Skeletal muscle cell (primary cell): ENCODE results near the gene ISG20L2.

Source experiments
- DNase-seq: peaks from one replicate; pipeline ENCODE4 v3.0.0-alpha.2; 2010; ENCODE audit warnings: low read depth
- H3K4me3 ChIP-seq: 2 replicates; pipeline ENCODE4 v1.5.1; 2011; ENCODE audit warnings: low read depth, mild to moderate bottlenecking, control low read depth, low read length, moderate library complexity

The ISG20L2 gene

DNA sequence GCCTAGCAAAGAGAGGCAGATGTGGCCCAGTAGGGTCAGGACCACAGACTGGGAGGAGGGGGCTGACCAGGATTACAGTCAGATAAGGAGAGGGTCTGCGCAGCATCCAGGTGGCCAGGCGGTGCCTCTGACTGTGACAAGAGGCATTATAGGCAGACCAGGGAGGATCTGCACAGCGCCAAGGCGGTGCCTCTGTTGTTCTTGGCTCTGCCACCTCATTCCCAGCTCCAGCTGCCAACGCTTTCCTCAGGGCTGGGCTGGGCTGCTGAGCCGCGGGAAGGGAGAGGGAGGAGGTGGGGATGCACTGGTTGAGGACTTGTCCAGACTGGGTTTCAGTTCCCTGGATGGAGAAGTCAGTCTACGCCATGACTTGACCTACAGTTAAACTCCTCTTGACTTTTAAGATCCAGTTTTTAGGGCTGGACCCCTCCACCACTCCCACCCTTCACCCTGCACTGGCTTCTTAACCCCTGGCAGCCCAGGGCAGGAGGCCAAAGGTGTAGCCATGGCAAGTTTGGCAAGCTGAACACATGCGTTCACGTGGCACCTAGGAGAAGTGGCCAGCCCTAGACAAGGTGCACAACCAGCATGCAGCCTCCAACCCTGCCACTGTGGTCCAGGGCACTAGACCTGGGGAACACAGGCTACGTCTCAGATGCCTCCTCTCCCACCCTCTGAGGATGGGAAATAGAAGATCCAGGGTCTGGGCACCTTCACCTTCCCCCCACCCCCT lies 18.6 kb downstream of the ISG20L2 start:
- DNase-seq = no peak
- H3K4me3 ChIP-seq = no peak overlapping the region

DNA sequence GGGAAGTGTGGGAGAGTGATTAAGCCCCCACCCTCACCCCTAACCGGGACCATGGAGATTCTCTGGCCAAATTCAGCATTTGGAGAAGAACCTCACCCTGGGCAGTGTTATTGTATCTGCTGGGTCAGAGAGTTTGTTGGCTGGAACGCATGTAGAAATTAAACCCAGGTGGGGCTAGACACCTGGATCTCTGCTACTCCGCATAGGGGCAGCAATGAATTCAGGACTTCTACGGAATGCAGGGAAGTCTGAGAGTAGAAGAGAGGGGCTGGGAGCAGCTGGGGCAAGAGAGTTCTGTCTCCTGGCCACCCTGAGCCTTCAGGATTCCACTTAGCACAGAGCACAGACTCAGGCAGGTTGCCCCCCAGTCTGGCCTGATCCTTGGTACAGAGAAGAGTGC lies 19.5 kb downstream of the ISG20L2 start:
- DNase-seq = no peak

DNA sequence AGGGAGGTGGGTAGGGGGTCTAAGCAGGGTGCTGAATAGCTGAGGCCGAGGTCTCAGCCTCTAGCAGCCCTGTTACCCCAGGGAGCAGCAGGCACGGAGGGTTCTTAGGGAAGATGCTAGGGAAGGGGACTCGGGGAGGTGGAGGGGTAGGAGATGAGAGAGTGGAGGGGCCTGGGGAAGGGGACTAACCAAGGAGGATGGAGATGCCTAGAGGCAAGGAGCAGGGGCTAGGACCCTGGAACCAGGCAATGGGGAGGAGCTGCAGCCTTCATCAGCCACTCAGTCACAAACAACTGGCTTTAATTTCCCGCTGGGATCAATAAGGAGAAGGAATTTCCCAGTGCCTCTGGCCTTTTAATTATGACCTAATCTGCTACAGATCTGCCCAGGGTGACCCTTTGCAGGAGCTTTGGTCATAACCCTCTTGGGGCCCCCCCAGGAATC lies 20.3 kb downstream of the ISG20L2 start:
- no peak overlapping the region for H3K4me3 ChIP-seq
- DNase-seq = no peak

More for the DNA sequence above, 19.5 kb downstream of the ISG20L2 start:
- no peak overlapping the region for H3K4me3 ChIP-seq

DNA sequence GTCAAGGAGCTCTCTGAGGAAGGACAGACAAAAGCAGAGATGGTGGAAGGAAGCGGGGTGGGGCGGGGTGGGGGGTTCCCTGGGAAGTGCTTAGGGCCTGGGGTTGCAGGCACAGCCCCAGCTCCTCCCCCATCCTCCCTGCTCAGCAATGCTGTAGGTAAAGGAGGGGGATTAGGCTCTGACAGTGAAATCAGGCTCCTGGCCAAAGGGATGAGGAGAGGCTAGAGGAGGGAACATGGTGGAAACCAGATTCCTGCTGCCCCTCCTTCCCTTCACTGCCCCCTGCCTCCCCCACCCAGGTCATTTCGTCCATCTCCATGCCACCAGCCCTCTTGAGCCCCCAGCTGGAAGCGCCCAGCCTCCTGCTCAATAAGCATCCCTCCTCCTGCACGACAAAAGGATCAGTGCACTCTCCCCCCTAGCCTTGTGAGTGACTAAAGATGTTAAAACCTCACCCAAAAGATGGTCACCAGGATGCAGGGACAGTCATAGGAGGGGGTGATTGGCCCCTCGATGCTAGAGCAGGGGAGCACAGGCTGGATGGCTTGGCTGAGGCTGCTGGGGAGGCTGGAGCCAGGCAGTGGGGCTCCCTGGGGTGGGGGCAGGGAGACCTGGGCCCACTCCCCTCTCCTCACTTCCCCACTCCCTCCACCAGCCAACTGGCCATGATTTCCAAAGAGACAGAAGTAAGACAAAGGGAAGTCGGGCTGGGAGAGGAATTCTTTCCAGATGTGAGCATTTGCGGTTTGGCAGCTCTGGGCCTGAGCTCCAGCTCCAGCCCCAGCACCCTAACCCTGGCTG lies 20.9 kb downstream of the ISG20L2 start:
- H3K4me3 ChIP-seq = no peak overlapping the region
- DNase-seq = no peak

DNA sequence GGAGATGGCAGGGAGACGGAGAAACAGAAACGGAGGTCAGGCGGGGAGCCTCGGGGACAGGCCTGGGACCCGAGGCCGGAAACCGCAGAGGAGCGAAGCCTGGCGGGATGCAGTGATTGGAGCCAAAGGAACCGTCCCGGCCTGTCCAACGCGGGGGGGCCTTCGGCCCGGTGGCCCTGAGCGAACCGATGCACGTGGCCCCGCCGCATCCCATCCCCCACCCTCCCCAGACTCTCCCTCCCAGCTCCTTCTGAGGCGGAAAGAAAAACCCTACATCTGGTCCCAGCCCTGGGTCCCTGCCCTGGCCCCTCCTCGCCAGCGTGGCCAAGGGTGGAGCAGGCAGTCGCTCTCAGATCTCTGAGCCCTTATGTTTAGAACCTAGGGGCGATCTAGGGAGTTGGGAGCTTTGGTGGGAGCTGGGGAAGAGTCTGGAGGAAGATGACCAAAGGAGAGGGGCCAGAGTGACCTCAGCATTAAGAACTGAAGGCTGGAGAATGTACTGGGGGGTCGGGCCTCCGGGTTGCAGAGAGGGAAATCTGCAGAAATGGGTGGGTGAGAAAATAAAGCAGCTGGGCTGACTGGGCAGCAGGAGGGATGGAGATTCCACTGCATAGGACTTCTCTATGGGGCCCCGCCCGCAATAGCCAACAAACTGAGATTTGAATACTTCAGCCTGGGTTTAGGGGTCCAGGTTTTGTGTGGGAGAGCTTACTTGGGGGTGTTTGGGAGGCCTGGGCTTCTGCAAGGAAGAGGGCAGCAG lies 21.7 kb downstream of the ISG20L2 start:
- peak overlapping the region; percentile 52 for H3K4me3 ChIP-seq

DNA sequence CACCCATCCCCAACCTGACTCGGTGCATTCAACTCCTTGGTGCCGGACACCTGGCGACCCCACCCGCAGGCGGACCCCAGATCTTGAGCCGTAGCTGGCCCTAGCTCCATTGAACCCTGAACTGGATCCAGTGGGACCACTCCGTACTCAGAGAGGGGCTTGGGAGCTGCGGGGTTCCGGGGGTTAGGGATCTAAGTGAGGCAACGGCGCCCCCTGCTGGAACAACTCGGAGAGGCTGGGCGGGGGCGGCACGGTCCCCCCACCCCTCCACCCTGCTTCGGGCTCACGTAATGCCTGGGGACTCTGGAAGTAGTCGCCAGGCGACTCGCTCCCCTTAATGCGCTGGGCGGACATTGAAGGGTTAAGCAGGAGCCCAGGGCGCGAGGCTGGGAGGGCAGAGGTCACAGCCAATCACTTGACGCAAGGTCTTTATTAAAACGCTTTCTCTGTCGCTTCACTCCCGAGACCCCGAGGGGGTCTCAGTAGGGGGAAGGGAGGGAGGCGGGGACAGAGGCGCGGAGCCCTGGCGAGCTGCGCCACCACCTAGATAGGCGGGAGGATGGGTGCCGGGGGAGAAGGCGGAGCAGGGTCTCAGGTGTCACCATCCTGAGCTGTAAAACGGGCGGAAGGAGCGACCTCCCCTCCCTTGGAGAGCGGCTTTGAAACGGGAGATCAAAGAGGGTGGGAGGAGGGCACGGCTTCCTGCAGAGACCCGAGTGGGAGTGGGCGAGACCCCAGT lies 22.5 kb downstream of the ISG20L2 start:
- no peak for DNase-seq
- peak overlapping the region; percentile 52 for H3K4me3 ChIP-seq

More for the DNA sequence above, 21.7 kb downstream of the ISG20L2 start:
- DNase-seq = no peak

DNA sequence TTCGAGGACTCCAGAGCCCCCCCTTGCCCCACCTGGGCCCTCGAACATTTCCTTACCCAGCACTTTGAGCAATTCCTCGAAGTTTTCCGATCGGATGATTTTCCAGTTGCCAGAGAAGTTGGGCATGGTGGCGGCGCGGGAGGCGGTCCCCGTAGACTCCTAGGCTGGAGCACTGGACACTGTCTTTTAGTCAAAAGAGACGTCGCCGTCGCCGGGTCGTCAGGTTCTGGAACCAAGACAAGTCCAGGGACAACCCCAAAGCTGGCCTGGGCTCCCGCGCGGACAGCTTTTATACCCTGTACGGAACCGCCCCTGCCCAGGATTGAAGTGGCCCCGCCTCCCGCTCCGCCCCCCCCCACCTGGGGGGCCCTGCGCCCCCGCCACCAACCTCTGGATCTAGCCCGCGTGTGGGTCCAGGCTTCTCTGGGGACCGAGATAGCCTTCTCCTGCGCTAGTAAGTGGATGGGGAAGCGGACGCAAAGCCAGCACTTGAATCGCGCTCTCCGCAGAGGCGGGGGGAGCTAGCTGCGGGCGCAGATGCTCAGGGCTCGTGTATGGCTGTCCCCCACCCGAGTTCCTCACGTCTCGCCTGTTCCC lies 23.1 kb downstream of the ISG20L2 start, which contains the start of gene CRABP2:
TSS of gene CRABP2 (minus strand) at position 263 of the 597 bp plus-strand sequence. CDS start at position 126, 137 bp downstream.
- DNase-seq = no peak
- peak within 1 kb of the TSS; percentile 52 for H3K4me3 ChIP-seq

DNA sequence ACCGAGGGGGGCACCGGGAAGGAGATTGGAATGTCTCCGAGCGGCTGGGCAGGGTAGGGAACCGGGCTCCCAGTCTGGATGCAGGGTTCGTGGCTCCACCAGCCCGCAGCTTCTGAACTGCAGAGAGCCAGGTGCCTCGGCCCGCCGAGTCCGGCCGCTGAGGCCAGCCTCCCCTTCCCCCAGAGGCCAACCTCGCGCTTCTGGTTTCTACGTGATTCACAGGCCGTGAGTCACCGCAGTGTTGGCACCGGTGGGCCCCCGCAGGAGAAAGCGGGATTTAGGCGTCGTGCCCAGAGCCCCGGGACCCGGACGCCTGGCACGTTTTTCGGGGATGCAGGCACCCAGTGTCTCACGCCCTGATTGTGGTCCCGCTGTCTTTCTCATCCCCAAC lies 23.6 kb downstream of the ISG20L2 start:
- DNase-seq = no peak
- H3K4me3 ChIP-seq = peak overlapping the region; percentile 52

DNA sequence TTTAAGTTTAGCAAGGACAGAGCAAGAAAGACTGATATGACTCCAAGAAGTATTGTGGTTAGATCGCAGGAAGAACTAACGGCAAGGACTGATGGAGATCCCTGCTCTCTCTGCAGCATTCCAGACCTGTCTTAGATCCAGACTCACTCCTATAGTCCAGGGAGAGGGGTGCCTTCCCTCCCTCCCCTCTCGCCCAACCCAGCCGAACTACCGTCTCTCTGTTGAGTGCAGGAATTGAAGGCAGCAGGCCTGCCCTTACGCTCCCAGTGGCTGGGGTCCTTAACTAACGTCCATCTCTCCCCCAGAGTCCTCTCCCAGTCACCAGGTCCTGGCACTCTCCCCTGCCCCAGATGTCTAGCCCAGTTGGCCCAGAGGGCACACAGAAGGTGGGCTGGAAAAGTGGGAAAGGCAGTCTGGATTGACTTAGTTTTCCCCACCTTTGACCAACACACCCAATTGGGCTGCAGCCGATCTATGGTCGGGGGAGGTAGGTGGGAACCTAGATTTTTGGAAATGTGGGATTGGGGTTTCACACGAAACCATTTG lies 24.3 kb downstream of the ISG20L2 start:
- no peak for DNase-seq
- peak overlapping the region; percentile 52 for H3K4me3 ChIP-seq

DNA sequence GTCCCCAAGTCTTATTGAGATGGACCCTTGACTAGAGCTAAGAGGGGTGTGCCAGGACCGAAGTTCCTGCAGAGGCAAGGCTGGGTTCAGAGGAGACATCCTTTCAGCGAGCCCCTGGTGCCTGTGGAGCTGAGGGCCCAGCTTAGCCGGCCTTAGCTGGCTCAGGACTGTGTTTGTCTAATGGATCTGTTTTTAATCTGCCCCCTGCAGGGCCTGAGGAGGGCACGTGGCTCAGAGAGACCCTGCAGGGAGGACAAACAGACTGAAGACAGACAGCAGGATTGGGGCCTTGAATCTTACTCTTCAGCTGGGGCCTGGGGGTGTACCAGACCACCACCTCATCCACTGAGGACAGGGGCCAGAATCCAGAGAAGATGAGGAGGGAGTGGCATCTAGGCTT lies 24.8 kb downstream of the ISG20L2 start:
- H3K4me3 ChIP-seq = peak overlapping the region; percentile 52
- no peak for DNase-seq

DNA sequence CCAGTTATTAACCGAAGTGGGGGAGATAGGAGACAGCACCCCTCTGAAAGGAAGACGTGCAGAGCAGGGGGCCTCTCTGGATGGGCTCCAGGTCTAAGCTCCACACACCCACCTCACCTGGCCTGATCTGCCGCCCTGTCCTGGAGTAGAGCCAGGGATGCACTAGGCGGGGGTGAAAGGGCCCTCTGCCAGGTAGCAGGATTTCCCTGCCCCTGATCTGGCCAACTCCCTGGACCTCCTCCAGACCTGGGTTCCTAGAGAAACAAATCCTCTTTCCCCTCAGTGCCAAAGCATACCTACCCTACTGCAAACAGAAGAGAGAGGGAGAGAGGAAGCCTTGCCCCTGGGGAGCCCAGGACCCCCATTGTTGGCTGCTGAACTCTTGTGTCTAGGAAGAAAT lies 25.2 kb downstream of the ISG20L2 start:
- no peak for DNase-seq
- peak overlapping the region; percentile 52 for H3K4me3 ChIP-seq

DNA sequence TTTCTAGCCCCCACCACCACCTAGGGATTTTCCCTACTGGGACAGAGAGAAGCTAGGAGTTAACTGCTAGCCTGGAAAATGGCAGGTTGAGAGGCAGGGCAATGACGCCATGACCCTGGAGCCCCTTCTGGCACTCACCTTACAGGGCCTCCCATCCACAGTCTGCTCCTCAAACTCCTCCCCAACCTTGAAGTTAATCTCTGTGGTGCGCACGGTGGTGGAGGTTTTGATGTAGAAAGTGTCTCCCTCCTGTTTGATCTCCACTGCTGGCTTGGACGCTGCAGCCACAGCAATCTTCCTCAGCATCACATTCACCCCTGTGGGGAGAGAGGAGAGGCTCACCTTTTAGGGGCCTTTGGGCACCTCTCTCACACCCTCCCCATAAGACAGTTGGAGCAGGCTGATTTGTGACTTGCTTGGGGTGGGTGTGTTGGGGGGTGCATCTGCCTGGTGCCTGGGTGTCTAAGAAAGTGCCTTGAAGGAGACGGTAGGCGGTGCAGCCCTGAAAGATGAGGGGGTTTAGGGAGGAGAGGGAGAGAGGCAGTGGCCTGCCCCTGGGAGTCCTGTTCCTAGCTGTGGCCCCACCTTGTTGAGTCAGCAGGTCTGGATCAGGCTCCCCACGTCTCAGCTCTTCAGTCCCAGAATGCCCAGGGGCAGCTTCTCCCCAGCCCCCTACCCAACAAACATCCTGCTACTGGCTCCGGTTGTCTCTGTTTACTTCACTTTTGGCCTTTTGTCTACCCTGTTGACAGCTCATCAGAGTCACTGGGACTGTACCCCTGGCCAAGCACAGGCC lies 27.6 kb downstream of the ISG20L2 start:
- H3K4me3 ChIP-seq = no peak overlapping the region
- no peak for DNase-seq

DNA sequence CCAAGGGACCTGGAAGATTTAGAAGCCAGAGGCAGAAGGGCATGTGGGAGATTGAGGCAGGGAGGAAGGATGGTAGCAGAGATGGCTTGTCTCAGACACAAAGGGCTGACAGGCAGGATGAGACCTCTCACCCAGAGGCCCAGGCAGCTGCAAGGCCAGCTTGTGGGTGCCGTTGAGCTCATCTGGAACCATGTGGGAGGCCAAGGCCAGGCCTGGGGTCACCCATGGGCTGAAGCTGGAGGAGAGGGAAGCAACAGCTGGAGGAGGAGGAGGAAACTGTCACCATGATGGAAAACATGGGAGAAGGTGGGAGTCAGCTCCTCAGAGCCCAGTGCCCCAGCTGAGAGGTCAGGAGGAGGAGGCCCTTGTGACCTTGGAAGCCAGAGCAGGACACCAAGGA lies 29.6 kb downstream of the ISG20L2 start:
- DNase-seq = no peak
- no peak overlapping the region for H3K4me3 ChIP-seq

DNA sequence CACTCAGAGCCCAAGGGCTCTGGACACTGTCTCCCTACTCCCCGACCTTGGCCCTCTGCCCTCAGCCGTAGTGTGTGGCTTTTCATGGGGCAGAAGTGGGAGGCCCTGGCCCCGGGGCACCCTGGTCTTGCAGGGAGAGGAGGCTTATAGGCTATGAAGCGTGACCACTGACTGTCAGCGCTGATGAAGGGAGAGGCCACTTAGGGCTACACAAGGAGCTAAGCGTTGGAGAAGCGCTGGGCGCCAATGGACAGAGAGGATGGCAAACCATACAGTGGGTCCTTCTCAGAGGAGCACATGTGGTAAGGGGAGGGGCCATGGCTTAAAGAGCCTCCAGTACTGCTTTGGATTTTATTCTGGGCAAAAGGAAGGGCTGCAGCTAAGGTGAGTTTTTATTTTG lies 31.1 kb downstream of the ISG20L2 start:
- no peak for DNase-seq
- H3K4me3 ChIP-seq = no peak overlapping the region

DNA sequence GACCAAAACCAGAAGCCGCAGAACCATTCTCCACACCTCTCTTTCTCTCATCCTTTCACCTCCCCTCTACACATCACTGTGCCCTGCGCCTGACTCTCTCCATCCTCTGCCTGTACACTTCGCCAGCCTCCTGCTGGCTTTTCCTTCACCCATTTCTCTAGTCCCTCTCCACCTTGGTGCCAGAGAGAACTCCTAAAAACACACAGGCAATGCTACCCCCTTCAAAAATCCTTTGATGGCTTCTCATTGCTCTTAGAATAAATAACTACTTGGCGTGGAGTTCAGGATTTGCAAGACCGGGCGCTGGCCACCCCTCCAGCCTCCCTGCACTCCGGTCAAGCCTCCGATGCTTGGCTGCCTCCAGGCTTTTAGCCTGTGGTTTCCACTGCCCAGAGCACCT lies 31.8 kb downstream of the ISG20L2 start:
- DNase-seq = no peak
- H3K4me3 ChIP-seq = no peak overlapping the region

DNA sequence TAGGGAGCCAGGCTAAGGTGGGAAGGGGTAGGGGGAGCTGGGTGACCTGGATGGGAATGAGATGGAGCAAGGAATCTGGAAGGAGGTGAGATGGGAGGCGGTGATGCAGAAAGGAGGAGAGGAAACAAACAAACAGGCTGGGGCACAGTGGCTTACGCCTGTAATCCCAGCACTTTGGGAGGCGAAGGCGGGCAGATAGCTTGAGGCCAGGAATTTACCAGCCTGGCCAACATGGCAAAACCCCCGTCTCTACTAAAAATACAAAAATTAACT lies 33.9 kb downstream of the ISG20L2 start:
- no peak overlapping the region for H3K4me3 ChIP-seq
- no peak for DNase-seq

DNA sequence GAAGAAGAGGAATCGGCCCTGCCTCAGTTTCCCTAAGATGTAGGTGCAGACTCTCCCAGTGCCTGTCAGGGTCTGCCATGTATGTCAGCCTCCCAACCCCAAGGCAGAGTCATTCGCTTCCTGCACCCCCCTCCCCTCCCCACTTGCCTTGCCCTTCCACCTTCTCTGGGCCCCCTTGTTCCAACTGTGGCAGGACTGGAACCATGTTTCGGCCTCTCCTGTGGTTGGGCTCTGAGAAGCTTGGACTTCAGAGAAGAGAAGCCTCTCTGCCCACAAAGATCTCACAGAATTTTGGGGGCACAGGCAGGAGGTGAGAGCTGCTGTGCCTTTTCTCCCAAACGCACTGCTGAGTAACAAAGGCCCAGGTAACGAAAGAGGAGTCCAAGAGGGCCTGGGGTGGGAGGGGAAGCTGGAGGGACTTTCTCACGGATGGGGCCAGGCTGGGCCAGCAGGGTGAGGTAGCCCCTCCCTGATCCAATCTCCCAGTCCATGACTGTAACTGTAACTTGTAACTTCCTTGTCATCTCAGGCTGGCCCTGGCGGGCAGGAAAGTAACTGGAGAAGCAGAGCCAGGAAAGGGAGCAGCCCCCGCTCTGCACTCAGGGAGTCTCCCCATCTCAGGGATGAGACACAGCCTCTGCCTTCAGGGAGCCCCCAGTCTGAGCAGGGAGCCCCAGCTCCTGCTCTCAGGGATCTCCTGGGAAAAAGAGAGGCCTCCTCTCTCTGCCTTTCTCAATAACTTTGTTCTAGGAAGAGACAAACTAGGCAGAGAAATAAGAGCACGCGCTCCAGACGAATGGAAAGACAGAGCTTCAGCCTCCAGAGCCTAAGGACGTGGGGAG lies 34.5 kb downstream of the ISG20L2 start:
- no peak overlapping the region for H3K4me3 ChIP-seq
- DNase-seq = no peak
